HL-60 (cell line): Measurements from ENCODE around the gene FANCE.

ENCODE experiments used
- DNase-seq, 2 experiments: peaks; one replicate each; pipeline ENCODE4 v3.0.0-alpha.2; 2010 to 2020; ENCODE audit warnings: low read depth in 1 of 2, low spot score in 1 of 2
- H3K27ac ChIP-seq: fragments of 250-450 bp; sonication (Bioruptor Pico); replicated peaks from 2 replicates; pipeline ENCODE4 v1.5.1; 2020; ENCODE audit warnings: mild to moderate bottlenecking, moderate library complexity
- H3K27me3 ChIP-seq: fragments of 250-450 bp; sonication (Bioruptor Pico); 2 replicates; pipeline ENCODE4 v1.5.1; 2021; ENCODE audit warnings: mild to moderate bottlenecking, moderate library complexity; ENCODE audit not compliant: insufficient read depth, poor library complexity, severe bottlenecking
- H3K4me3 ChIP-seq: replicated peaks from 2 replicates; pipeline ENCODE4 v1.5.1; 2011; ENCODE audit warnings: mild to moderate bottlenecking, control low read depth, low read length; ENCODE audit not compliant: insufficient read depth
- GABPA ChIP-seq: IDR thresholded peaks from 2 replicates; pipeline ENCODE4 v1.6.1; 2012; ENCODE audit warnings: low read depth
- POLR2AphosphoS5 ChIP-seq: IDR thresholded peaks from 2 replicates; pipeline ENCODE4 v1.6.1; 2012; ENCODE audit warnings: low read depth
- REST ChIP-seq: IDR thresholded peaks from 2 replicates; pipeline ENCODE4 v1.6.1; 2012; ENCODE audit warnings: low read depth; ENCODE audit not compliant: insufficient replicate concordance
- SPI1 ChIP-seq: IDR thresholded peaks from 2 replicates; pipeline ENCODE4 v1.6.1; 2012; ENCODE audit warnings: low read depth, mild to moderate bottlenecking, borderline replicate concordance
- TF ChIP-seq, protein P1 (sequence below): IDR thresholded peaks from one replicate; pipeline ENCODE4 v1.5.1; 2011; ENCODE audit warnings: low read length, control low read depth, inconsistent platforms; ENCODE audit not compliant: insufficient read depth

The FANCE gene

GRCh38 chr6:35412102-35412501 is 40.0 kb upstream of the FANCE start:
- Histone ChIP-seq H3K27ac (no peak overlapping the region), H3K27me3 (no peaks in the 10 kb centered on the region), H3K4me3 (no peak overlapping the region)
- TF ChIP-seq POLR2AphosphoS5, result no peak
- TF ChIP-seq GABPA, result no peak
- TF ChIP-seq, protein P1, sequence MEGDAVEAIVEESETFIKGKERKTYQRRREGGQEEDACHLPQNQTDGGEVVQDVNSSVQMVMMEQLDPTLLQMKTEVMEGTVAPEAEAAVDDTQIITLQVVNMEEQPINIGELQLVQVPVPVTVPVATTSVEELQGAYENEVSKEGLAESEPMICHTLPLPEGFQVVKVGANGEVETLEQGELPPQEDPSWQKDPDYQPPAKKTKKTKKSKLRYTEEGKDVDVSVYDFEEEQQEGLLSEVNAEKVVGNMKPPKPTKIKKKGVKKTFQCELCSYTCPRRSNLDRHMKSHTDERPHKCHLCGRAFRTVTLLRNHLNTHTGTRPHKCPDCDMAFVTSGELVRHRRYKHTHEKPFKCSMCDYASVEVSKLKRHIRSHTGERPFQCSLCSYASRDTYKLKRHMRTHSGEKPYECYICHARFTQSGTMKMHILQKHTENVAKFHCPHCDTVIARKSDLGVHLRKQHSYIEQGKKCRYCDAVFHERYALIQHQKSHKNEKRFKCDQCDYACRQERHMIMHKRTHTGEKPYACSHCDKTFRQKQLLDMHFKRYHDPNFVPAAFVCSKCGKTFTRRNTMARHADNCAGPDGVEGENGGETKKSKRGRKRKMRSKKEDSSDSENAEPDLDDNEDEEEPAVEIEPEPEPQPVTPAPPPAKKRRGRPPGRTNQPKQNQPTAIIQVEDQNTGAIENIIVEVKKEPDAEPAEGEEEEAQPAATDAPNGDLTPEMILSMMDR, result no peak
- no peak for TF ChIP-seq SPI1
- no peak for TF ChIP-seq REST
- DNase-seq, result no peak

- DNase-seq, result no peak
- TF ChIP-seq GABPA (no peak), SPI1 (no peak), REST (no peak), POLR2AphosphoS5 (no peak)
- TF ChIP-seq, protein P1, result no peak
- Histone ChIP-seq H3K4me3 (no peak overlapping the region), H3K27ac (no peak overlapping the region), H3K27me3 (no peaks in the 10 kb centered on the region)
These were observed 38.2 kb upstream of the FANCE start for GRCh38 chr6:35413911-35414310.

GRCh38 chr6:35415065-35415891 is 36.9 kb upstream of the FANCE start:
- Histone ChIP-seq H3K4me3 (no peak overlapping the region), H3K27ac (no peak overlapping the region), H3K27me3 (no peaks in the 10 kb centered on the region)
- TF ChIP-seq, protein P1, result peak; percentile 35
- TF ChIP-seq POLR2AphosphoS5, result no peak
- no peak for TF ChIP-seq GABPA
- peak in 1 of 2 experiments; percentile 48 for DNase-seq
